A549 (cell line): ENCODE results near the gene NFATC2. TPM values are rescaled to one million over a fixed set of nuclear protein-coding genes. Genes with fewer than 3 reads are reported as not detected.
A peak's percentile ranks its signal among the peaks of the same experiment; 100 is the strongest.

Experiments used
- ATAC-seq, 2 experiments: fragments of 200-7000 bp in 1 of 2; fragments of >200 bp in 1 of 2; cut with Nextera tagmentation in 1 of 2; cut with Tn5 transposase in 1 of 2; 3 replicates each; pipeline versions ENCODE4 v1.8.0 to v1.9.1; 2018 to 2020; ENCODE audit warnings: mild to moderate bottlenecking in 1 of 2, moderate library complexity in 1 of 2
- CTCF ChIA-PET: fragments of 300-600 bp; sonication (Branson Sonifier 250); formaldehyde crosslinking; extraction: SDS; loops from one replicate; lab custom pipeline; 2021; ENCODE audit warnings: antibody characterized with exemption, inconsistent platforms; lab: Yijun Ruan, JAX
- POLR2A ChIA-PET: fragments of 350-600 bp; formaldehyde crosslinking; extraction: SDS; loops from one replicate; lab custom pipeline; 2021; ENCODE audit warnings: antibody characterized with exemption, inconsistent platforms; lab: Yijun Ruan, JAX
- DNase-seq, 2 experiments: peaks; one replicate each; pipeline versions ENCODE4 v3.0.0 to v3.0.0-alpha.2; 2011 to 2016; ENCODE audit warnings: low read depth in 1 of 2, low spot score in 1 of 2
- FAIRE-seq: peaks from 2 replicates; lab custom pipeline; 2011; peaks lifted over from hg19 to GRCh38; lab: Jason Lieb, UNC
- H3K27ac ChIP-seq, 2 experiments: fragments of >200 bp; sonication (Bioruptor Twin); formaldehyde crosslinking; 3 replicates each; pipeline ENCODE4 v1.5.1; 2016 to 2017
- H3K4me1 ChIP-seq: fragments of >200 bp; sonication (Bioruptor Twin); formaldehyde crosslinking; 3 replicates; pipeline ENCODE4 v1.6.1; 2016
- H3K4me2 ChIP-seq: fragments of >200 bp; sonication (Bioruptor Twin); formaldehyde crosslinking; 3 replicates; pipeline ENCODE4 v1.6.1; 2016
- H3K4me3 ChIP-seq: fragments of >200 bp; sonication (Bioruptor Twin); formaldehyde crosslinking; 3 replicates; pipeline ENCODE4 v1.5.1; 2016
- H3K9me3 ChIP-seq: fragments of >200 bp; sonication (Bioruptor Twin); formaldehyde crosslinking; 3 replicates; pipeline ENCODE4 v1.6.1; 2016
- ATOH8 ChIP-seq: fragments of 250-450 bp; sonication (Bioruptor Pico); IDR thresholded peaks from 2 replicates; pipeline ENCODE4 v1.5.0; 2020; ENCODE audit warnings: low read depth, mild to moderate bottlenecking, moderate library complexity
- BCL3 ChIP-seq: fragments of >200 bp; sonication (Bioruptor Twin); formaldehyde crosslinking; IDR thresholded peaks from 3 replicates; pipeline ENCODE4 v1.6.1; 2016
- BHLHE40 ChIP-seq: IDR thresholded peaks from 2 replicates; pipeline ENCODE4 v1.6.1; 2012; ENCODE audit warnings: low read depth, low read length, inconsistent platforms
- CBX2 ChIP-seq: fragments of 200-600 bp; sonication (generic); IDR thresholded peaks from 2 replicates; pipeline ENCODE4 v1.6.1; 2016; ENCODE audit warnings: low read depth, mild to moderate bottlenecking, borderline replicate concordance
- CHD2 ChIP-seq: fragments of 150-350 bp; IDR thresholded peaks from 2 replicates; pipeline ENCODE4 v1.6.1; 2014; ENCODE audit warnings: low read length; ENCODE audit not compliant: partially characterized antibody
- CTCF ChIP-seq: fragments of >200 bp; sonication (Bioruptor Twin); formaldehyde crosslinking; IDR thresholded peaks from 3 replicates; pipeline ENCODE4 v1.5.1; 2016
- E2F6 ChIP-seq: IDR thresholded peaks from 2 replicates; pipeline ENCODE4 v1.6.1; 2012; ENCODE audit warnings: low read depth, borderline replicate concordance
- EHMT2 ChIP-seq: fragments of 200-600 bp; sonication (generic); IDR thresholded peaks from 2 replicates; pipeline ENCODE4 v1.6.1; 2016; ENCODE audit warnings: antibody characterized with exemption, low read depth, mild to moderate bottlenecking, moderate library complexity
- ESRRA ChIP-seq: fragments of 150-350 bp; IDR thresholded peaks from 2 replicates; pipeline ENCODE4 v1.6.1; 2014; ENCODE audit warnings: mild to moderate bottlenecking, low read length, borderline replicate concordance
- FOSL2 ChIP-seq, 2 experiments: fragments of 450-650 bp in 1 of 2; fragments of >200 bp in 1 of 2; sonication (Bioruptor Twin) in 1 of 2; formaldehyde crosslinking; IDR thresholded peaks; 2 replicates each; pipeline versions ENCODE4 v1.5.0 to v1.6.1; 2016 to 2020; ENCODE audit warnings: mild to moderate bottlenecking in 1 of 2, moderate library complexity in 1 of 2
- GATA3 ChIP-seq: IDR thresholded peaks from 2 replicates; pipeline ENCODE4 v1.6.1; 2012; ENCODE audit warnings: borderline replicate concordance
- HES2 ChIP-seq: fragments of >200 bp; sonication (Bioruptor Twin); formaldehyde crosslinking; IDR thresholded peaks from 2 replicates; pipeline ENCODE4 v1.6.1; 2016
- HEYL ChIP-seq: fragments of 250-450 bp; sonication (Bioruptor Pico); IDR thresholded peaks from 2 replicates; pipeline ENCODE4 v1.8.0; 2021; ENCODE audit warnings: mild to moderate bottlenecking, moderate library complexity
- HMGXB4 ChIP-seq: fragments of 250-450 bp; sonication (Bioruptor Pico); IDR thresholded peaks from 2 replicates; pipeline ENCODE4 v1.5.0; 2021; ENCODE audit warnings: mild to moderate bottlenecking, moderate library complexity, borderline replicate concordance
- HOXB5 ChIP-seq: fragments of 250-450 bp; sonication (Bioruptor Pico); IDR thresholded peaks from 2 replicates; pipeline ENCODE4 v1.5.0; 2020; ENCODE audit warnings: mild to moderate bottlenecking, moderate library complexity
- JUN ChIP-seq, 2 experiments: fragments of >200 bp; sonication (Bioruptor Twin); formaldehyde crosslinking; IDR thresholded peaks; 2 replicates in 1 of 2; 3 replicates in 1 of 2; pipeline ENCODE4 v1.6.1; 2016 to 2017
- JUNB ChIP-seq: fragments of >200 bp; sonication (Bioruptor Twin); formaldehyde crosslinking; IDR thresholded peaks from 2 replicates; pipeline ENCODE4 v1.6.1; 2016
- KDM1A ChIP-seq: fragments of 200-600 bp; sonication (generic); IDR thresholded peaks from 2 replicates; pipeline ENCODE4 v1.6.1; 2016; ENCODE audit warnings: low read depth, mild to moderate bottlenecking
- NR3C1 ChIP-seq: fragments of >200 bp; sonication (Bioruptor Twin); formaldehyde crosslinking; IDR thresholded peaks from 3 replicates; pipeline ENCODE4 v1.6.1; 2017
- RAD21 ChIP-seq, 2 experiments: fragments of >200 bp in 1 of 2; sonication (Bioruptor Twin) in 1 of 2; formaldehyde crosslinking in 1 of 2; IDR thresholded peaks in 1 of 2; conservative IDR thresholded peaks in 1 of 2; 2 replicates in 1 of 2; 3 replicates in 1 of 2; pipeline ENCODE4 v1.6.1; 2012 to 2018; ENCODE audit warnings: inconsistent platforms in 1 of 2
- RFX5 ChIP-seq: fragments of 450-650 bp; IDR thresholded peaks from 2 replicates; pipeline ENCODE4 v1.7.1; 2014; ENCODE audit warnings: antibody characterized with exemption, mild to moderate bottlenecking, moderate library complexity
- RNF2 ChIP-seq: fragments of 200-600 bp; sonication (generic); IDR thresholded peaks from 2 replicates; pipeline ENCODE4 v1.6.1; 2016; ENCODE audit warnings: low read depth, mild to moderate bottlenecking, antibody characterized with exemption, moderate library complexity, borderline replicate concordance
- SMC3 ChIP-seq: fragments of >200 bp; sonication (Bioruptor Twin); formaldehyde crosslinking; IDR thresholded peaks from 3 replicates; pipeline ENCODE4 v1.6.1; 2018; ENCODE audit warnings: inconsistent platforms
- TP53 ChIP-seq: fragments of 250-450 bp; sonication (Bioruptor Pico); IDR thresholded peaks from 2 replicates; pipeline ENCODE4 v1.5.0; 2021; ENCODE audit warnings: mild to moderate bottlenecking, moderate library complexity
- WGBS: methylation state at CpG from one replicate; pipeline ENCODE4 v1.1.6; 2017; ENCODE audit errors: missing lambda C conversion rate; 5-methylcytosine and 5-hydroxymethylcytosine counted together
- polyA plus RNA-seq, 4 experiments: library from polyadenylated mRNA; depleted of rRNA in 3 of 4; stranded (reverse); fragments of >200 nt; fragmentation: RNase III in 1 of 4; extraction: RNeasy Plus Mini Kit Qiagen cat#74134 plus additional on column Dnase treatment in 1 of 4; gene quantifications; 2 replicates in 3 of 4; 3 replicates in 1 of 4; pipeline ENCODE4 v1.2.3, GENCODE V29; 2011 to 2017

NFATC2 gene
- polyA plus RNA-seq, 2 of the 4 experiments (the other 2 are of a cell fraction) = 0.75 to 1.6 TPM

- no peak for TF ChIP-seq BCL3
- no peak for TF ChIP-seq FOSL2 (IDR thresholded peaks at IDR 0.05)
- no peak for TF ChIP-seq FOSL2 (CRISPR knock-in tag; IDR thresholded peaks at IDR 0.05)
- no peak for TF ChIP-seq EHMT2
- no peak for TF ChIP-seq JUN (IDR thresholded peaks at IDR 0.05)
- TF ChIP-seq HEYL (CRISPR knock-in tag) = no peak
These were observed 185.6 kb downstream of the NFATC2 start (continued) for GRCh38 chr20:51356871-51357270.

- Histone ChIP-seq H3K9me3 (no peaks in the 10 kb centered on the region), H3K4me3 (no peak overlapping the region), H3K4me1 (peaks cover 25% of the 10 kb centered on the region), H3K4me2 (no peak overlapping the region), H3K27ac (peak overlapping the region; percentile 39 to 73; a peak in 5 of 6 replicates)
- FAIRE-seq = no peak
- ChIA-PET CTCF (interaction anchor here (0.7 to 1.6 kb wide), 8 partner anchors 9 to 730 kb away, joined by 3 to 7 read pairs (median 3); no protein-coding TSS in a partner anchor), POLR2A (no interaction called here)
- peak; percentile 22 to 38; a peak in 4 of 6 replicates for ATAC-seq
- TF ChIP-seq CHD2 (no peak), NR3C1 (no peak), TP53 (CRISPR knock-in tag) (no peak), E2F6 (no peak), GATA3 (no peak), ATOH8 (no peak), RNF2 (no peak), CBX2 (no peak), BHLHE40 (no peak), SMC3 (no peak), RFX5 (no peak), HES2 (no peak), HOXB5 (CRISPR knock-in tag) (no peak), JUNB (no peak), RAD21 (conservative IDR thresholded peaks at IDR 0.05 in 1 of 2, IDR thresholded peaks at IDR 0.05 in 1 of 2) (no peak)
- peak in 1 of 2 experiments; percentile 45 for DNase-seq
- WGBS = 65% methylated on average over 5 of the region's 7 CpGs
These were observed 187.7 kb downstream of the NFATC2 start for GRCh38 chr20:51354769-51355319.

- WGBS = 84% methylated on average over 17 of the region's 17 CpGs
- ChIA-PET CTCF (interaction anchor here (0.7 to 1.6 kb wide), 7 partner anchors 9 to 730 kb away, joined by 3 to 7 read pairs (median 3); no protein-coding TSS in a partner anchor), POLR2A (no interaction called here)
- no peak; a peak in 3 of 6 replicates for ATAC-seq
- FAIRE-seq = no peak
- DNase-seq = no peak
- H3K9me3 ChIP-seq = no peaks in the 10 kb centered on the region
- peaks cover 19% of the 10 kb centered on the region for H3K4me1 ChIP-seq
- H3K4me2 ChIP-seq = no peak overlapping the region
- peak overlapping the region; percentile 39 to 73; a peak in 5 of 6 replicates for H3K27ac ChIP-seq
- H3K4me3 ChIP-seq = no peak overlapping the region
- TF ChIP-seq RAD21 (conservative IDR thresholded peaks at IDR 0.05 in 1 of 2, IDR thresholded peaks at IDR 0.05 in 1 of 2) (no peak), ESRRA (no peak), CTCF (no peak), HMGXB4 (no peak), ATOH8 (no peak), JUNB (no peak), KDM1A (no peak)
These were observed 188.2 kb downstream of the NFATC2 start for GRCh38 chr20:51354191-51354768.
